CD8-positive, alpha-beta memory T cell (primary cell): ENCODE measurements around the gene ARHGEF5. TPM values are rescaled to one million over a fixed set of nuclear protein-coding genes. Genes with fewer than 3 reads are reported as not detected.
"Not testable (repeated sequence)": the region's sequence is repeated elsewhere in the genome, so short reads cannot be mapped to it uniquely, and the experiment has no call there.

Experiments used
- CTCF ChIA-PET: fragments of 350-600 bp; sonication (Branson Sonifier 250); formaldehyde crosslinking; loops from one replicate; lab custom pipeline; 2021; ENCODE audit warnings: antibody characterized with exemption; lab: Charles Lee
- POLR2A ChIA-PET: fragments of 350-600 bp; sonication (Branson Sonifier 250); formaldehyde crosslinking; loops from one replicate; lab custom pipeline; 2021; ENCODE audit warnings: antibody characterized with exemption; lab: Charles Lee
- DNase-seq, 5 donors: peaks; one replicate each; pipeline versions ENCODE4 v3.0.0 to v3.0.0-alpha.2; 2020 to 2022; ENCODE audit warnings: mixed read lengths in 1 of 5
- H3K27ac ChIP-seq: one replicate; pipeline ENCODE4 v1.7.0; 2013; ENCODE audit warnings: low read depth, mild to moderate bottlenecking, low read length, moderate library complexity
- H3K27me3 ChIP-seq: 2 replicates; pipeline ENCODE4 v1.7.0; 2013; ENCODE audit warnings: low read length, mild to moderate bottlenecking; ENCODE audit not compliant: insufficient read depth, poor library complexity, severe bottlenecking
- H3K36me3 ChIP-seq: 2 replicates; pipeline ENCODE4 v1.7.0; 2013; ENCODE audit warnings: mild to moderate bottlenecking, low read length, moderate library complexity; ENCODE audit not compliant: insufficient read depth
- H3K4me1 ChIP-seq: 2 replicates; pipeline ENCODE4 v1.7.0; 2013; ENCODE audit warnings: mild to moderate bottlenecking, low read length, moderate library complexity; ENCODE audit not compliant: insufficient read depth
- H3K4me3 ChIP-seq: 2 replicates; pipeline ENCODE4 v1.7.0; 2013; ENCODE audit warnings: mild to moderate bottlenecking, low read length
- H3K9me3 ChIP-seq: 2 replicates; pipeline ENCODE4 v1.7.0; 2013; ENCODE audit warnings: mild to moderate bottlenecking, low read length
- H3K27ac Mint-ChIP-seq, 8 donors: one replicate each; pipeline ENCODE4 v1.8.0; 2020 to 2021; ENCODE audit warnings: mixed read lengths in 8 of 8, mild to moderate bottlenecking in 6 of 8, inconsistent platforms in 3 of 8, moderate library complexity in 3 of 8
- H3K27me3 Mint-ChIP-seq, 2 donors: one replicate each; pipeline ENCODE4 v1.8.0; 2020 to 2021; ENCODE audit warnings: mixed read lengths in 2 of 2, mild to moderate bottlenecking in 1 of 2, moderate library complexity in 1 of 2
- H3K36me3 Mint-ChIP-seq, 3 donors: one replicate each; pipeline ENCODE4 v1.8.0; 2020 to 2021; ENCODE audit warnings: mixed read lengths in 3 of 3, inconsistent platforms in 1 of 3, mild to moderate bottlenecking in 1 of 3
- H3K4me1 Mint-ChIP-seq, 3 donors: one replicate each; pipeline ENCODE4 v1.8.0; 2020 to 2021; ENCODE audit warnings: mixed read lengths in 3 of 3, inconsistent platforms in 1 of 3, mild to moderate bottlenecking in 1 of 3
- H3K4me3 Mint-ChIP-seq, 7 donors: one replicate each; pipeline ENCODE4 v1.8.0; 2020 to 2021; ENCODE audit warnings: mixed read lengths in 7 of 7, mild to moderate bottlenecking in 6 of 7, moderate library complexity in 4 of 7, inconsistent platforms in 2 of 7
- H3K9me3 Mint-ChIP-seq, 5 donors: one replicate each; pipeline ENCODE4 v1.8.0; 2020 to 2022; ENCODE audit warnings: mixed read lengths in 5 of 5, mild to moderate bottlenecking in 3 of 5, moderate library complexity in 2 of 5, inconsistent platforms in 1 of 5
- polyA plus RNA-seq: library from polyadenylated mRNA; unstranded; fragments of 300-500 nt; fragmentation: Illumina TruSeq; gene quantifications from one replicate; pipeline ENCODE4 v1.2.3, GENCODE V29; 2021
- total RNA-seq, 2 experiments: library from RNA; stranded (reverse); gene quantifications; one replicate each; pipeline ENCODE4 v1.2.3, GENCODE V29; 2021

ARHGEF5 gene
- total and polyA plus RNA-seq, 3 experiments from 2014 or later: 3.0 to 11.4 (median 10.3) TPM

GRCh38 chr7:144365523-144365922 is 10.3 kb downstream of the ARHGEF5 start:
- H3K9me3 ChIP-seq, H3K4me3 ChIP-seq, H3K4me1 Mint-ChIP-seq, H3K27ac Mint-ChIP-seq, H3K9me3 Mint-ChIP-seq, CTCF ChIA-PET, H3K4me3 Mint-ChIP-seq, DNase-seq, H3K4me1 ChIP-seq, H3K36me3 Mint-ChIP-seq, H3K27me3 ChIP-seq, H3K27me3 Mint-ChIP-seq, H3K27ac ChIP-seq, POLR2A ChIA-PET, H3K36me3 ChIP-seq: not testable (repeated sequence)

GRCh38 chr7:144367250-144367649 is 12.0 kb downstream of the ARHGEF5 start:
- H3K27ac Mint-ChIP-seq, H3K9me3 ChIP-seq, CTCF ChIA-PET, H3K4me3 Mint-ChIP-seq, H3K4me1 ChIP-seq, POLR2A ChIA-PET, H3K4me1 Mint-ChIP-seq, H3K9me3 Mint-ChIP-seq, H3K4me3 ChIP-seq, DNase-seq, H3K27me3 Mint-ChIP-seq, H3K27me3 ChIP-seq, H3K27ac ChIP-seq, H3K36me3 ChIP-seq, H3K36me3 Mint-ChIP-seq: not testable (repeated sequence)

GRCh38 chr7:144369221-144369620 is 14.0 kb downstream of the ARHGEF5 start:
- H3K27me3 ChIP-seq, CTCF ChIA-PET, H3K36me3 Mint-ChIP-seq, DNase-seq, POLR2A ChIA-PET, H3K4me3 Mint-ChIP-seq, H3K4me1 Mint-ChIP-seq, H3K4me1 ChIP-seq, H3K9me3 ChIP-seq, H3K4me3 ChIP-seq, H3K27me3 Mint-ChIP-seq, H3K36me3 ChIP-seq, H3K27ac Mint-ChIP-seq, H3K9me3 Mint-ChIP-seq, H3K27ac ChIP-seq: not testable (repeated sequence)

- no peaks in the 10 kb centered on the region for H3K9me3 Mint-ChIP-seq
- no peaks in the 10 kb centered on the region for H3K4me1 ChIP-seq
- H3K9me3 ChIP-seq: no peaks in the 10 kb centered on the region
- H3K4me3 ChIP-seq: no peak overlapping the region
- peaks cover 12 to 19% (median 13%) of the 10 kb centered on the region in 3 donors for H3K36me3 Mint-ChIP-seq
- ChIA-PET CTCF (no interaction called here), POLR2A (no interaction called here)
- H3K27ac ChIP-seq: no peak overlapping the region
- H3K27ac Mint-ChIP-seq: peak overlapping the region in 1 of 8 donors; percentile 9
- no peaks in the 10 kb centered on the region for H3K27me3 Mint-ChIP-seq
- DNase-seq: no peak
- H3K36me3 ChIP-seq: no peaks in the 10 kb centered on the region
- H3K27me3 ChIP-seq: no peaks in the 10 kb centered on the region
- no peak overlapping the region for H3K4me3 Mint-ChIP-seq
- no peaks in the 10 kb centered on the region for H3K4me1 Mint-ChIP-seq
Observed at GRCh38 chr7:144378651-144379050, 23.4 kb downstream of the ARHGEF5 start.

- Mint-ChIP-seq H3K9me3 (no peaks in the 10 kb centered on the region), H3K36me3 (peaks cover 12 to 19% (median 13%) of the 10 kb centered on the region in 3 donors), H3K4me1 (no peaks in the 10 kb centered on the region), H3K27ac (no peak overlapping the region), H3K4me3 (no peak overlapping the region), H3K27me3 (no peaks in the 10 kb centered on the region)
- Histone ChIP-seq H3K27me3 (no peaks in the 10 kb centered on the region), H3K36me3 (no peaks in the 10 kb centered on the region), H3K9me3 (no peaks in the 10 kb centered on the region), H3K27ac (no peak overlapping the region), H3K4me3 (no peak overlapping the region), H3K4me1 (no peaks in the 10 kb centered on the region)
- CTCF ChIA-PET: no interaction called here
- DNase-seq: no peak
- POLR2A ChIA-PET: no interaction called here
Observed at GRCh38 chr7:144379776-144380384, 24.7 kb downstream of the ARHGEF5 start.

- Mint-ChIP-seq H3K27ac (no peak overlapping the region), H3K27me3 (peaks cover 0 to 3% of the 10 kb centered on the region in 2 donors), H3K4me1 (no peaks in the 10 kb centered on the region), H3K36me3 (peaks cover 4 to 8% (median 5%) of the 10 kb centered on the region in 3 donors), H3K9me3 (no peaks in the 10 kb centered on the region), H3K4me3 (no peak overlapping the region)
- no peak overlapping the region for H3K27ac ChIP-seq
- no peak overlapping the region for H3K4me3 ChIP-seq
- ChIA-PET POLR2A (no interaction called here), CTCF (no interaction called here)
- H3K36me3 ChIP-seq: no peaks in the 10 kb centered on the region
- DNase-seq: no peak
- H3K4me1 ChIP-seq: no peaks in the 10 kb centered on the region
- H3K9me3 ChIP-seq: no peaks in the 10 kb centered on the region
- H3K27me3 ChIP-seq: no peaks in the 10 kb centered on the region
Observed at GRCh38 chr7:144384071-144384470, 28.9 kb downstream of the ARHGEF5 start.

- DNase-seq: no peak
- H3K27ac ChIP-seq: no peak overlapping the region
- H3K4me3 ChIP-seq: no peak overlapping the region
- no peaks in the 10 kb centered on the region for H3K9me3 ChIP-seq
- H3K36me3 Mint-ChIP-seq: peaks cover 4 to 6% (median 5%) of the 10 kb centered on the region in 3 donors
- H3K36me3 ChIP-seq: no peaks in the 10 kb centered on the region
- H3K4me3 Mint-ChIP-seq: no peak overlapping the region
- H3K4me1 Mint-ChIP-seq: no peaks in the 10 kb centered on the region
- no peaks in the 10 kb centered on the region for H3K27me3 ChIP-seq
- peaks cover 0 to 3% of the 10 kb centered on the region in 2 donors for H3K27me3 Mint-ChIP-seq
- no peak overlapping the region for H3K27ac Mint-ChIP-seq
- no peaks in the 10 kb centered on the region for H3K9me3 Mint-ChIP-seq
- ChIA-PET CTCF (no interaction called here), POLR2A (no interaction called here)
- no peaks in the 10 kb centered on the region for H3K4me1 ChIP-seq
Observed at GRCh38 chr7:144384555-144385245, 29.5 kb downstream of the ARHGEF5 start.

GRCh38 chr7:144386741-144387140 is 31.5 kb downstream of the ARHGEF5 start:
- no peaks in the 10 kb centered on the region for H3K36me3 Mint-ChIP-seq
- no peak overlapping the region for H3K27ac ChIP-seq
- DNase-seq: no peak
- no peaks in the 10 kb centered on the region for H3K36me3 ChIP-seq
- H3K4me3 ChIP-seq: no peak overlapping the region
- no peaks in the 10 kb centered on the region for H3K9me3 ChIP-seq
- ChIA-PET CTCF (no interaction called here), POLR2A (no interaction called here)
- peak overlapping the region in 2 of 8 donors; percentile 7 to 28 for H3K27ac Mint-ChIP-seq
- H3K27me3 ChIP-seq: no peaks in the 10 kb centered on the region
- H3K4me1 Mint-ChIP-seq: peaks cover under 1 to 2% (median 2%) of the 10 kb centered on the region in 3 donors
- peaks cover 0 to 3% of the 10 kb centered on the region in 2 donors for H3K27me3 Mint-ChIP-seq
- no peak overlapping the region for H3K4me3 Mint-ChIP-seq
- H3K4me1 ChIP-seq: no peaks in the 10 kb centered on the region
- no peaks in the 10 kb centered on the region for H3K9me3 Mint-ChIP-seq
